K562 (cell line): Measurements from ENCODE around the gene ATF4. TPM values are rescaled to one million over a fixed set of nuclear protein-coding genes. Genes with fewer than 3 reads are reported as not detected.

Source experiments
- BACH1 ChIP-seq: fragments of 200-800 bp; sonication (Bioruptor generic); IDR thresholded peaks from 2 replicates; pipeline ENCODE4 v1.6.1; 2016; ENCODE audit warnings: missing genetic modification characterization, missing compliant biosample characterization
- CEBPB ChIP-seq: fragments of 450-650 bp; IDR thresholded peaks from 2 replicates; pipeline ENCODE4 v1.6.1; 2016; ENCODE audit warnings: missing genetic modification characterization, missing compliant biosample characterization
- CHD2 ChIP-seq: IDR thresholded peaks from 2 replicates; pipeline ENCODE4 v1.6.1; 2011; ENCODE audit warnings: low read depth, low read length
- CREM ChIP-seq: IDR thresholded peaks from 2 replicates; pipeline ENCODE4 v1.6.1; 2014; ENCODE audit warnings: antibody characterized with exemption, low read depth
- DMBX1 ChIP-seq: fragments of 250-450 bp; sonication (Bioruptor Pico); IDR thresholded peaks from 2 replicates; pipeline ENCODE4 v1.8.0; 2022; ENCODE audit warnings: inconsistent platforms, mild to moderate bottlenecking, moderate library complexity, borderline replicate concordance
- E2F5 ChIP-seq: sonication (generic); formaldehyde crosslinking; IDR thresholded peaks from 2 replicates; pipeline ENCODE4 v1.8.0; 2022; ENCODE audit warnings: mild to moderate bottlenecking, missing genetic modification reagents
- E2F6 ChIP-seq, 2 experiments: IDR thresholded peaks; 2 replicates each; pipeline ENCODE4 v1.6.1; 2011; ENCODE audit warnings: borderline replicate concordance in 1 of 2, control low read depth in 1 of 2, low read depth in 1 of 2, low read length in 1 of 2, mild to moderate bottlenecking in 1 of 2, mixed read lengths in 1 of 2, moderate library complexity in 1 of 2; ENCODE audit not compliant: insufficient read depth in 1 of 2, insufficient read length in 1 of 2, poor library complexity in 1 of 2, severe bottlenecking in 1 of 2; ENCODE audit errors: extremely low read depth in 1 of 2
- EGR1 ChIP-seq: fragments of 450-650 bp; conservative IDR thresholded peaks from 2 replicates; pipeline ENCODE4 v1.6.1; 2017; ENCODE audit warnings: mild to moderate bottlenecking
- ELK1 ChIP-seq: sonication (generic); formaldehyde crosslinking; IDR thresholded peaks from 2 replicates; pipeline ENCODE4 v1.8.1; 2022; ENCODE audit warnings: missing genetic modification reagents
- GATAD2A ChIP-seq: fragments of 450-650 bp; IDR thresholded peaks from 2 replicates; pipeline ENCODE4 v1.6.1; 2017
- MCM3 ChIP-seq: fragments of 450-650 bp; IDR thresholded peaks from 2 replicates; pipeline ENCODE4 v1.6.1; 2016
- POLR2AphosphoS5 ChIP-seq: IDR thresholded peaks from 2 replicates; pipeline ENCODE4 v1.6.1; 2011; ENCODE audit warnings: mild to moderate bottlenecking, low read depth, low read length, moderate library complexity; ENCODE audit not compliant: control insufficient read depth, insufficient read depth
- POLR2H ChIP-seq: IDR thresholded peaks from 2 replicates; pipeline ENCODE4 v1.6.1; 2016; ENCODE audit warnings: missing genetic modification characterization, low read depth, mild to moderate bottlenecking, control low read depth, missing compliant biosample characterization, moderate library complexity
- PTTG1 ChIP-seq: fragments of 450-650 bp; IDR thresholded peaks from 2 replicates; pipeline ENCODE4 v1.6.1; 2016; ENCODE audit warnings: low read depth, mild to moderate bottlenecking, missing genetic modification characterization, missing compliant biosample characterization
- SMAD4 ChIP-seq: fragments of 250-450 bp; sonication (Bioruptor Pico); conservative IDR thresholded peaks from 2 replicates; pipeline ENCODE4 v1.8.0; 2021; ENCODE audit warnings: inconsistent platforms, mild to moderate bottlenecking, moderate library complexity
- SP2 ChIP-seq: IDR thresholded peaks from 2 replicates; pipeline ENCODE4 v1.6.1; 2011; ENCODE audit warnings: mild to moderate bottlenecking, low read depth, low read length, moderate library complexity; ENCODE audit not compliant: poor library complexity, severe bottlenecking; ENCODE audit errors: extremely low read depth
- SRSF9 ChIP-seq: fragments of 200-400 bp; formaldehyde crosslinking; IDR thresholded peaks from 2 replicates; pipeline ENCODE4 v1.6.1; 2017; ENCODE audit warnings: low read depth, low read length, borderline replicate concordance
- STAT5A ChIP-seq: IDR thresholded peaks from 2 replicates; pipeline ENCODE4 v1.6.1; 2012; ENCODE audit warnings: low read length, inconsistent platforms, borderline replicate concordance
- TEAD2 ChIP-seq: fragments of 450-650 bp; IDR thresholded peaks from 2 replicates; pipeline ENCODE4 v1.6.1; 2016; ENCODE audit warnings: missing genetic modification characterization, control low read depth, missing compliant biosample characterization
- ZNF133 ChIP-seq: fragments of 250-450 bp; sonication (Bioruptor Pico); IDR thresholded peaks from 2 replicates; pipeline ENCODE4 v1.4.0; 2020; ENCODE audit warnings: mild to moderate bottlenecking
- ZNF197 ChIP-seq: fragments of 200-800 bp; sonication (Bioruptor generic); IDR thresholded peaks from 2 replicates; pipeline ENCODE4 v1.6.1; 2016; ENCODE audit warnings: low read depth, missing genetic modification characterization, missing compliant biosample characterization
- ZNF232 ChIP-seq: sonication (generic); formaldehyde crosslinking; IDR thresholded peaks from 2 replicates; pipeline ENCODE4 v1.8.0; 2022; ENCODE audit warnings: mild to moderate bottlenecking, missing genetic modification reagents
- ZNF408 ChIP-seq: fragments of 250-450 bp; sonication (Bioruptor Pico); IDR thresholded peaks from 2 replicates; pipeline ENCODE4 v1.4.0; 2020; ENCODE audit warnings: low read depth, mild to moderate bottlenecking, moderate library complexity
- ZNF589 ChIP-seq: fragments of 200-800 bp; sonication (Bioruptor generic); IDR thresholded peaks from 2 replicates; pipeline ENCODE4 v1.6.1; 2016; ENCODE audit warnings: low read depth, missing genetic modification characterization, missing compliant biosample characterization
- ZNF764 ChIP-seq: fragments of 250-450 bp; sonication (Bioruptor Pico); IDR thresholded peaks from 2 replicates; pipeline ENCODE4 v1.4.0; 2020; ENCODE audit warnings: low read depth, mild to moderate bottlenecking, moderate library complexity
- ZNF766 ChIP-seq: fragments of 200-800 bp; sonication (Bioruptor generic); conservative IDR thresholded peaks from 2 replicates; pipeline ENCODE4 v1.6.1; 2016; ENCODE audit warnings: missing genetic modification characterization, missing compliant biosample characterization
- polyA plus RNA-seq, 8 experiments: library from polyadenylated mRNA; depleted of rRNA in 4 of 8; stranded (reverse) in 5 of 8; unstranded in 3 of 8; fragments of >200 nt; fragmentation: Nextera tagmentation in 2 of 8; fragmentation: Illumina TruSeq in 1 of 8; extraction: Ambion mirVana in 2 of 8; extraction: Trizol in 1 of 8; gene quantifications; 2 replicates each; pipeline versions ENCODE4 v1.2.1 to v1.2.3, GENCODE V29; 2011 to 2014; ENCODE audit warnings: inconsistent platforms in 1 of 8, missing spikeins in 1 of 8
- total RNA-seq, 7 experiments: library from RNA; depleted of rRNA in 6 of 7; stranded (reverse); fragments of >200 nt in 6 of 7; fragmentation: Illumina TruSeq in 2 of 7; extraction: Trizol in 2 of 7; gene quantifications; 2 replicates each; pipeline versions ENCODE4 v1.2.1 to v1.2.3, GENCODE V29; 2011 to 2021; ENCODE audit warnings: low replicate concordance in 1 of 7

ATF4 gene
- total and polyA plus RNA-seq, 9 of the 15 experiments (the other 6 are each of a cell fraction or from before 2014, with no cell fraction given) = 93.1 to 723 (median 355) TPM

- TF ChIP-seq ZNF197 (peak; percentile 66; the same call in 1 of the 2 replicates), ELK1 (CRISPR knock-in tag) (no peak), ZNF589 (CRISPR knock-in tag) (no peak), E2F6 (IDR thresholded peaks at IDR 0.05; ENCODE audit: borderline replicate concordance in 1 of 2, extremely low read depth in 1 of 2, insufficient read depth in 1 of 2, insufficient read length in 1 of 2, low read depth in 1 of 2, low read length in 1 of 2, poor library complexity in 1 of 2, severe bottlenecking in 1 of 2) (peak in 1 of 2 experiments; percentile 34), BACH1 (tag) (no peak), SRSF9 (no peak), POLR2H (tag) (no peak), MCM3 (no peak), STAT5A (no peak), DMBX1 (CRISPR knock-in tag) (peak; percentile 54; the same call in 1 of the 2 replicates), ZNF764 (CRISPR knock-in tag) (no peak), ZNF766 (CRISPR knock-in tag) (peak; percentile 66; the same call in 1 of the 2 replicates), SP2 (no peak), ZNF408 (CRISPR knock-in tag) (no peak), CEBPB (tag) (no peak), PTTG1 (tag) (no peak), EGR1 (no peak), E2F5 (peak; percentile 80; the same call in 1 of the 2 replicates), GATAD2A (no peak), POLR2AphosphoS5 (no peak), ZNF232 (peak; percentile 73; the same call in 1 of the 2 replicates), CREM (peak; percentile 34; the same call in 1 of the 2 replicates), CHD2 (no peak), SMAD4 (CRISPR knock-in tag) (peak; percentile 41; the same call in 1 of the 2 replicates), TEAD2 (no peak), ZNF133 (CRISPR knock-in tag) (no peak)
Measured at GRCh38 chr22:39545386-39546365, 25.3 kb downstream of the ATF4 start (continued).
